Esophagus muscularis mucosa (tissue), 4 donors: ENCODE results near the gene BCAT1.

Experiments
- CTCF ChIP-seq, 3 experiments: fragments of 200-600 bp in 2 of 3; fragments of 450-650 bp in 1 of 3; sonication (generic) in 2 of 3; IDR thresholded peaks; one replicate each; pipeline ENCODE4 v1.5.1; 2017 to 2019; ENCODE audit warnings: antibody characterized with exemption in 3 of 3, mild to moderate bottlenecking in 2 of 3, moderate library complexity in 1 of 3
- EP300 ChIP-seq: sonication (generic); formaldehyde crosslinking; IDR thresholded peaks from one replicate; pipeline ENCODE4 v1.6.1; 2017; ENCODE audit warnings: antibody characterized with exemption
- POLR2A ChIP-seq: fragments of 450-650 bp; IDR thresholded peaks from one replicate; pipeline ENCODE4 v1.6.1; 2017; ENCODE audit warnings: antibody characterized with exemption, moderate library complexity, mild to moderate bottlenecking, low read depth
- POLR2AphosphoS5 ChIP-seq, 2 donors: sonication (generic); formaldehyde crosslinking; IDR thresholded peaks; one replicate each; pipeline ENCODE4 v1.6.1; 2017; ENCODE audit warnings: antibody characterized with exemption in 2 of 2

GRCh38 chr12:24960222-24960855 lies 11.4 kb upstream of the BCAT1 start:
- no peak for TF ChIP-seq POLR2AphosphoS5 (IDR thresholded peaks at IDR 0.05)
- TF ChIP-seq POLR2A, result no peak
- peak in 1 of 3 experiments; percentile 26 for TF ChIP-seq CTCF (IDR thresholded peaks at IDR 0.05)
- TF ChIP-seq EP300, result no peak
